HS-5 (cell line): Measurements from ENCODE around the gene GRIN2C.

ENCODE experiments used
- DNase-seq: peaks from one replicate; pipeline ENCODE4 v3.0.0-alpha.2; 2012; ENCODE audit warnings: low read depth

Gene GRIN2C

GRCh38 chr17:74799097-74799496 lies 60.6 kb downstream of the GRIN2C start:
- no peak for DNase-seq

- DNase-seq, result no peak
Observed at GRCh38 chr17:74798239-74798707, 61.4 kb downstream of the GRIN2C start.

GRCh38 chr17:74797824-74798223 lies 61.9 kb downstream of the GRIN2C start:
- no peak for DNase-seq

GRCh38 chr17:74796866-74797265 lies 62.8 kb downstream of the GRIN2C start:
- DNase-seq, result no peak

- DNase-seq, result no peak
Observed at GRCh38 chr17:74796211-74796610, 63.5 kb downstream of the GRIN2C start.

GRCh38 chr17:74795327-74796020 lies 64.2 kb downstream of the GRIN2C start:
- DNase-seq, result no peak

- DNase-seq, result no peak
Observed at GRCh38 chr17:74792586-74793105, 67.0 kb downstream of the GRIN2C start.
